Naive B cell (primary cell): Measurements from ENCODE around the gene TGFA. TPM values are rescaled to one million over a fixed set of nuclear protein-coding genes. Genes with fewer than 3 reads are reported as not detected.

ENCODE experiments used
- ATAC-seq, 2 donors: fragments of 150-1000 bp; cut with Tn5 transposase; 2 replicates each; pipeline ENCODE4 v1.10.0; 2021; ENCODE audit warnings: low read depth in 2 of 2, mild to moderate bottlenecking in 2 of 2, moderate library complexity in 2 of 2
- DNase-seq: peaks from one replicate; pipeline ENCODE4 v3.0.0; 2022
- H3K27ac Mint-ChIP-seq, 6 donors: one replicate each; pipeline ENCODE4 v1.8.0; 2020 to 2022; ENCODE audit warnings: mild to moderate bottlenecking in 6 of 6, mixed read lengths in 6 of 6, moderate library complexity in 5 of 6, inconsistent platforms in 2 of 6
- H3K27me3 Mint-ChIP-seq, 3 donors: one replicate each; pipeline ENCODE4 v1.8.0; 2021 to 2022; ENCODE audit warnings: mixed read lengths in 3 of 3, mild to moderate bottlenecking in 1 of 3
- H3K36me3 Mint-ChIP-seq, 2 donors: one replicate each; pipeline ENCODE4 v1.8.0; 2020 to 2022; ENCODE audit warnings: mixed read lengths in 2 of 2, inconsistent platforms in 1 of 2, mild to moderate bottlenecking in 1 of 2
- H3K4me1 Mint-ChIP-seq, 3 donors: one replicate each; pipeline ENCODE4 v1.8.0; 2020 to 2022; ENCODE audit warnings: mixed read lengths in 3 of 3, inconsistent platforms in 1 of 3, mild to moderate bottlenecking in 1 of 3, moderate library complexity in 1 of 3
- H3K4me3 Mint-ChIP-seq, 8 donors: one replicate each; pipeline ENCODE4 v1.8.0; 2020 to 2022; ENCODE audit warnings: mild to moderate bottlenecking in 8 of 8, mixed read lengths in 8 of 8, moderate library complexity in 8 of 8, inconsistent platforms in 2 of 8
- H3K9me3 Mint-ChIP-seq, 7 donors: one replicate each; pipeline ENCODE4 v1.8.0; 2020 to 2022; ENCODE audit warnings: mixed read lengths in 7 of 7, mild to moderate bottlenecking in 5 of 7, inconsistent platforms in 2 of 7, moderate library complexity in 1 of 7
- polyA plus RNA-seq, 6 donors: library from polyadenylated mRNA; unstranded; fragments of 300-500 nt; fragmentation: Illumina TruSeq; gene quantifications; one replicate each; pipeline ENCODE4 v1.2.3, GENCODE V29; 2021; ENCODE audit warnings: low read depth in 6 of 6

TGFA gene
- polyA plus RNA-seq, 6 donors from 2014 or later, result not detected

GRCh38 chr2:70549064-70549710, 4.4 kb downstream of the TGFA start:
- peak overlapping the region in 1 of 6 donors; percentile 10 for H3K27ac Mint-ChIP-seq
- peaks cover 11 to 15% (median 14%) of the 10 kb centered on the region in 3 donors for H3K4me1 Mint-ChIP-seq
- H3K4me3 Mint-ChIP-seq, result no peak overlapping the region
- no peak for DNase-seq
- H3K9me3 Mint-ChIP-seq, result no peaks in the 10 kb centered on the region
- H3K27me3 Mint-ChIP-seq, result peaks cover 45 to 50% (median 47%) of the 10 kb centered on the region in 3 donors
- no peaks in the 10 kb centered on the region for H3K36me3 Mint-ChIP-seq
- no peak for ATAC-seq

- Mint-ChIP-seq H3K9me3 (no peaks in the 10 kb centered on the region), H3K4me1 (peaks cover 7 to 12% (median 10%) of the 10 kb centered on the region in 3 donors), H3K27ac (peak overlapping the region in 1 of 6 donors; percentile 32), H3K27me3 (peaks cover 39 to 45% (median 45%) of the 10 kb centered on the region in 3 donors), H3K36me3 (no peaks in the 10 kb centered on the region), H3K4me3 (no peak overlapping the region)
- DNase-seq, result no peak
- no peak for ATAC-seq
Measured at GRCh38 chr2:70548233-70548632, 5.4 kb downstream of the TGFA start.

DNA sequence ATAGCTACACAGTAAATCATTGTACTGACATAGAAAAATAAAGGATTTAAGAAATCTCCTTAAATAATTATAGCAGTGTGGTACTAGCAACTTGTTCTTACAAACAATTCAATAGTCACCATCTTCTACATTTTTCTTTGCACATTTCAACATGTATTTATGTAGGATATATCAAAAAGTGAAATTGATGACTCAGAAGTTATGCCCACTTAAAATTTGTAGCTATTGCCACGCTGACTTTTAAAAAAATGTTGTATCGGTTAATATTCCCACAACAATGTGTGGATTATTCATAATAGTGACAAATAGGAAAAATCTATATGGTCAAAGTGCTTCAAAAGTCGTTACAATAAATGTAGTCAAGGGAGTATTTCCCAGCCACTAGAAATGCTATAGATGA, 6.7 kb downstream of the TGFA start:
- Mint-ChIP-seq H3K4me1 (no peaks in the 10 kb centered on the region), H3K36me3 (no peaks in the 10 kb centered on the region), H3K27ac (no peak overlapping the region), H3K9me3 (no peaks in the 10 kb centered on the region), H3K27me3 (peaks cover 26 to 34% (median 31%) of the 10 kb centered on the region in 3 donors), H3K4me3 (no peak overlapping the region)
- no peak for ATAC-seq
- DNase-seq, result no peak

- H3K36me3 Mint-ChIP-seq, result no peaks in the 10 kb centered on the region
Measured at GRCh38 chr2:70546376-70546775, 7.2 kb downstream of the TGFA start.

DNA sequence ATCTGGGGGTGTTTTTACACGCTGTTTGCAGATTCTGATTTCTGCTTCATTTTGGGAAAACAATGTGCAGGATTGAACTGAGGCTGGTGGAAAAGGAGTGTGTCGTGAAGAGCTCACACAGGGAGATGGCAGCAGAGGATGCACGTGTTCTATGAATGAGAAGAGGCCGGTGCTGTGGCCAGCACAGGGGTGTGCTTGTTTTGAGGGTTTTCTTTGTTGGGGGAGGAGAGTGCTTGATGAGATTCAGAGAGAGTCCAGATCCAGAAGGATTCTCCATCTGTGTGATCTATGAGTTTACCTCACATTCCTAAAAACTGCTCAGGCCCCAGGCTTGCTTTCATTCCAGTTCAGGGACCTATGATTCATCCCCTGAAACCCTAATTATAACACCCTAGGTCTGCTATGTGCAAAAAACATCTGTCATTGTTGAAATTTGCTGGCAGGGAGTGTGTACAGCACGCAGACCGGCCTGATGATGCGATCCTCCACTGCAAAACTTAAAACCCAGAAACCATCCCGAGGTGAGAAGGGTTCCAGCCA, 12.1 kb downstream of the TGFA start:
- H3K27ac Mint-ChIP-seq, result peak overlapping the region in 1 of 6 donors; percentile 30
- no peak for DNase-seq
- peaks cover 0 to under 1% of the 10 kb centered on the region in 2 donors for H3K36me3 Mint-ChIP-seq
- no peaks in the 10 kb centered on the region for H3K4me1 Mint-ChIP-seq
- H3K27me3 Mint-ChIP-seq, result peaks cover 8 to 35% (median 28%) of the 10 kb centered on the region in 3 donors
- no peak overlapping the region for H3K4me3 Mint-ChIP-seq
- H3K9me3 Mint-ChIP-seq, result peaks cover 0 to 9% (median under 1%) of the 10 kb centered on the region in 7 donors
- no peak for ATAC-seq

More at GRCh38 chr2:70546376-70546775, 7.2 kb downstream of the TGFA start:
- Mint-ChIP-seq H3K27me3 (peaks cover 30 to 31% (median 31%) of the 10 kb centered on the region in 3 donors), H3K4me1 (no peaks in the 10 kb centered on the region), H3K9me3 (no peaks in the 10 kb centered on the region), H3K27ac (no peak overlapping the region), H3K4me3 (no peak overlapping the region)
- ATAC-seq (no peak), DNase-seq (no peak)

- ATAC-seq, result no peak
Measured at GRCh38 chr2:70537840-70538239, 15.8 kb downstream of the TGFA start.

DNA sequence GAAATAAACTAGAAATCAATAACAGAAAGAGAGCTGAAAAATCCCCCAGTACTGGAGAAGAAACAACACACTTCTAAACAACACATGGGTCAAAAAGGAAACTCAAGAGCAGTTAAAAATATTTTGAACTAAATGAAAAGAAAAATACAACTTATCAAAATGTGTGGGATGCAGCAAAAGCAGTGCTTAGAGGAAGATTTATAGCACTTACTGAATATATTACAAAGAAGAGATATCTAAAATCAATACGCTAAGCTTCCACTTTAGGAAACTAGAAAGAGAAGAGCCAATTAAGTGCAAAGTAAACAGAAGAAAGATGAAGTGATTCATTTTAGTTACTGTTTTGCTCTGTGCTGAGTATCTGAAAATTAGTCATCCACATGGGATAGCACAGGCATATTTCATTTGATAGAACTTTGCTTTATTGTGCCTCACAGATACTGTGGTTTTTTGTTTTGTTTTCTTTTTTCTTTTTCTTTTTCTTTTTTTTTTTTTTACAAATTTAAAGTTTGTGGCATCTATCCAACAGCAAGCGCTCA, 17.0 kb downstream of the TGFA start:
- no peak overlapping the region for H3K27ac Mint-ChIP-seq
- no peak overlapping the region for H3K4me3 Mint-ChIP-seq
- peaks cover 0 to 9% of the 10 kb centered on the region in 2 donors for H3K36me3 Mint-ChIP-seq
- ATAC-seq, result no peak
- H3K27me3 Mint-ChIP-seq, result peaks cover 14 to 53% (median 46%) of the 10 kb centered on the region in 3 donors
- H3K4me1 Mint-ChIP-seq, result peaks cover 3 to 7% (median 3%) of the 10 kb centered on the region in 3 donors
- peaks cover under 1 to 18% (median 8%) of the 10 kb centered on the region in 7 donors for H3K9me3 Mint-ChIP-seq
- no peak for DNase-seq

More at GRCh38 chr2:70537840-70538239, 15.8 kb downstream of the TGFA start:
- peaks cover 0 to 8% of the 10 kb centered on the region in 2 donors for H3K36me3 Mint-ChIP-seq
- no peaks in the 10 kb centered on the region for H3K4me1 Mint-ChIP-seq
- DNase-seq, result no peak
- H3K27me3 Mint-ChIP-seq, result peaks cover 14 to 55% (median 48%) of the 10 kb centered on the region in 3 donors
- H3K4me3 Mint-ChIP-seq, result no peak overlapping the region
- H3K9me3 Mint-ChIP-seq, result peaks cover 0 to 17% (median 8%) of the 10 kb centered on the region in 7 donors
- H3K27ac Mint-ChIP-seq, result no peak overlapping the region

DNA sequence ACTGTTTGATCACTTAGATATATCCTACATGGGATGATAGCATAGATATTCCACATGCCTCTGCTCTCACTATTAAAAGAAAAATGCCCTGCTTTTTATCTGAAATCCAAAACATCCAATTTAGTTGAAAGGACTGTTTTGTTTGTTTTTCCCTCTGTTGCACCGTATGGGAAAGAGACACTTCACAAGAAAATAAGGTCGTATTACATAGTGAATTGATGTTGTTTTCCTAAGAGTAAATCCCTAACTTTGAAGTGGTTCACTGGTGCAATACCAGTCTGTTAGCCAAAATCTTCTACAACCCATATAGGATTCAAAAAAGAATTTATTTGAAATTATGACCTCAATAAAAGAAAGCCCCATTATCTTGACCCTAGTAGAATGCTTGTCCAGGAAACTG, 18.1 kb downstream of the TGFA start:
- H3K4me1 Mint-ChIP-seq, result peaks cover 6 to 9% (median 7%) of the 10 kb centered on the region in 3 donors
- DNase-seq (no peak), ATAC-seq (no peak)
- H3K36me3 Mint-ChIP-seq, result peaks cover 0 to 12% of the 10 kb centered on the region in 2 donors
- peaks cover 18 to 48% (median 41%) of the 10 kb centered on the region in 3 donors for H3K27me3 Mint-ChIP-seq
- H3K4me3 Mint-ChIP-seq, result no peak overlapping the region
- no peak overlapping the region for H3K27ac Mint-ChIP-seq
- H3K9me3 Mint-ChIP-seq, result peaks cover 3 to 21% (median 9%) of the 10 kb centered on the region in 7 donors

GRCh38 chr2:70534183-70534836, 19.3 kb downstream of the TGFA start:
- H3K4me3 Mint-ChIP-seq, result no peak overlapping the region
- H3K4me1 Mint-ChIP-seq, result peaks cover 6 to 9% (median 7%) of the 10 kb centered on the region in 3 donors
- peaks cover 3 to 21% (median 9%) of the 10 kb centered on the region in 7 donors for H3K9me3 Mint-ChIP-seq
- H3K27me3 Mint-ChIP-seq, result peaks cover 19 to 46% (median 41%) of the 10 kb centered on the region in 3 donors
- DNase-seq, result no peak
- peak overlapping the region in 1 of 6 donors; percentile 42 for H3K27ac Mint-ChIP-seq
- peaks cover 0 to 12% of the 10 kb centered on the region in 2 donors for H3K36me3 Mint-ChIP-seq
- ATAC-seq, result no peak

DNA sequence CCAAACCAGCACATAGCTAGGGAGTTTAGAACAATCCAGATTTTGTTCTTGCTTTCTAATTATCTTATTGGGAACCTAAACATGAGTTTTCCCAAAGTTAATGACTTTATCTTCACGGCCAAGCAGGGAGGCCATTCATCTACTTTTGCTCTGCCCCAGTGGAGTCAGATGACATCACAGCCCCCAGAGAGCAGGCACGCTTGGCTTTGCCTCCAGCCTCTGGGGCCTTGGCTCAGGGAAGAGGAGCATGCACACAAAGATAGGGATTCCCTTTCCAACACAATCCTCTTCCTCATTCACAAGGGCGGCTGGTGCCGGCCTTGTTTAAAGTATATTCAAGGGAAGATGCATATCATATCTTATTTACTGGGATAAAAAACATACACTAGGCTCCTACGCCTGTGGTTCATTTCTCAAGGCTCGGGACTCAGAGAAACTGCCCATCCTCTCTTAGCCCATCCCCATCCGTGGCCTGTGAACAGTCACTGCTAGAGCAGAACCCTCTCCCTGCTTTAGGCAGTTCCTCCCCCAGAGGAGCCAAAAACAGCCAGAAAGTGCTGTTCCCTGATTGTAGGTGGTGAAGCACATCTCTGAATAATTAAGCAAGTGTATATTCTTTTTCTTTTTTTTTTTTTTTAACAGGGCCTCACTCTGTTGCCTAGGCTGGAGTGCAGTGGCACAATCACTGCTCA, 21.2 kb downstream of the TGFA start:
- H3K27ac Mint-ChIP-seq, result no peak overlapping the region
- DNase-seq, result no peak
- H3K4me3 Mint-ChIP-seq, result no peak overlapping the region
- H3K9me3 Mint-ChIP-seq, result peaks cover 3 to 21% (median 9%) of the 10 kb centered on the region in 7 donors
- H3K27me3 Mint-ChIP-seq, result peaks cover 24 to 38% (median 35%) of the 10 kb centered on the region in 3 donors
- ATAC-seq, result no peak
- peaks cover 6 to 9% (median 7%) of the 10 kb centered on the region in 3 donors for H3K4me1 Mint-ChIP-seq
- peaks cover 0 to 12% of the 10 kb centered on the region in 2 donors for H3K36me3 Mint-ChIP-seq

DNA sequence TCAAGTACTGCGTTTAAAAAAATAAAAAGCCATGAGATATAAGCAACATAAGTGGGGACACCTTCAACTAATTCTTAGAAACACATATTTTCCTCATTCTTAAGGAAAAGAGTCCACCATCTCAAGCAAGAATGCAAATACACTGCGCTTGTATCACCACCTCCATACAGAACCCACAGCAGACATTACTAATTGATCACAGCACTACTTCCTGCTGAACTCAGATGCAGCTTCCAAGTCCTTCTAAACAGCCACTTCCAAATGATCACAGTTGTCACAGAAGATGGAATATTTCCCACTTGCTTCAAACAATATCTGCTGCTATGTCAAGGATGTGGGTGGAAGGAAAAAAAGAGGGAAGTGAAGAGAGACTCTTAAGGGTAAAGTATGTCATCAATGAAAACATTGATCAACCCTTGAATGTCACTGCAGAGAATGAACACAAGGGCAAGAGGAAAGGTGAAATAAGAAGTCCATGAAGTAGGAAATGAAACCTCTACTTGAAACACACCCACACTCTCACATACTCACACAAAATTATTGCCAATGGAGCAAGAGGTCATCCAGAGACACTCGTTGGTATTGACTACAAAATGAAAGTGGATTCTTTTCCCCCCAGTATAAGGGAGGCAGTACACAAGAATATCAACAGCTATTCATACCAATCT, 22.1 kb downstream of the TGFA start:
- ATAC-seq (no peak), DNase-seq (no peak)
- peaks cover 6 to 9% (median 7%) of the 10 kb centered on the region in 3 donors for H3K4me1 Mint-ChIP-seq
- peaks cover 27 to 34% (median 30%) of the 10 kb centered on the region in 3 donors for H3K27me3 Mint-ChIP-seq
- H3K9me3 Mint-ChIP-seq, result peaks cover 3 to 12% (median 7%) of the 10 kb centered on the region in 7 donors
- H3K36me3 Mint-ChIP-seq, result peaks cover 0 to 11% of the 10 kb centered on the region in 2 donors
- no peak overlapping the region for H3K27ac Mint-ChIP-seq
- no peak overlapping the region for H3K4me3 Mint-ChIP-seq

DNA sequence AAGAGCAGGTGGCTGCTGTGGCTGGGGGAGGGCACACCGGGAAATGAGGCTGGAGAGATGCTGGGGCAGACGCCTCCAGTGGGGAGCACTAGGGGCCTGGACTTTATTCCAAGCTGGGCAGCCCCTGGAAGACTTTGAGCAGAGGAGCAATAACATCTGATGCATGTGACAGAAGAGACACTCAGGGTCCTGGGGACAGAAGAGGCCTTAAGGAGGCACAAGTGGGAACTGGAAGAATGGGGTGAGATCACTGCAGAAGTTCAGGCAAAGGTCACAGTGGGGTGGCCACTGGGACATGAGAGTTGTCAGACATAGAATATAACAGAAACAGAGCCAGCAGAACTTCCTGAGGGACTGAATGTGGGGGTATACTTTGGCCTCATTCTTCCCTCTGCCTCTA, 24.0 kb downstream of the TGFA start:
- Mint-ChIP-seq H3K9me3 (peaks cover 0 to 4% (median 0%) of the 10 kb centered on the region in 7 donors), H3K4me1 (peaks cover 6 to 9% (median 7%) of the 10 kb centered on the region in 3 donors), H3K4me3 (no peak overlapping the region), H3K27ac (peak overlapping the region in 1 of 6 donors; percentile 56), H3K27me3 (peaks cover 16 to 21% (median 17%) of the 10 kb centered on the region in 3 donors), H3K36me3 (peaks cover 0 to 4% of the 10 kb centered on the region in 2 donors)
- ATAC-seq (no peak), DNase-seq (no peak)
